ENCODE measurements around the gene DPH3.
A peak's percentile ranks its signal among the peaks of the same experiment; 100 is the strongest.

DPH3 gene

GRCh38 chr3:16290827-16291196 is 26.1 kb upstream of the DPH3 start:
- DNase-seq (ENCODE audit: low read depth) = no peak

- DNase-seq (ENCODE audit: low read depth) = peak; percentile 49
These were observed 25.5 kb upstream of the DPH3 start for GRCh38 chr3:16290007-16290826.

GRCh38 chr3:16289144-16289889 is 24.6 kb upstream of the DPH3 start:
- no peak for DNase-seq (ENCODE audit: low read depth)

DNA sequence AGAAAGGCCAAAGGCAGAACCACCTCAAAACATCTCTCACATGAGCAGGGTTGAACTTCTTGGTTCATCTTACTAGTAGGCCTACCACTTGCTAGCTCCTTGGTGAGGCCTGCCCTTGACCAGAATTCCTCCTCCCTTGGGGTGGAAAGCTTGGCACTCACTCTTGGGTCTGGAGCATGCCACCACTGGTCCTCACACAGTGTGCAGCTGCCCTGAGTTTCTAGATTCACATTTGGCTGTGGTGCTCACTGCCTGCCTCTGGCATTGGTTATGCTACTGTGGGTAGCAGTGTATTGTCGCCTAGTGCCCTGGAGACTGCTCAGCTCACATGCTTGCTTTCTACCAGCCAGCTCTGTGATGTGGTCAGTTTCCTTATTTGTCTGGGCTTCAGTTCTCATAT is 23.9 kb upstream of the DPH3 start:
- no peak for DNase-seq (ENCODE audit: low read depth)

- no peak for DNase-seq (ENCODE audit: low read depth)
These were observed 22.2 kb upstream of the DPH3 start for GRCh38 chr3:16286751-16287543.

DNA sequence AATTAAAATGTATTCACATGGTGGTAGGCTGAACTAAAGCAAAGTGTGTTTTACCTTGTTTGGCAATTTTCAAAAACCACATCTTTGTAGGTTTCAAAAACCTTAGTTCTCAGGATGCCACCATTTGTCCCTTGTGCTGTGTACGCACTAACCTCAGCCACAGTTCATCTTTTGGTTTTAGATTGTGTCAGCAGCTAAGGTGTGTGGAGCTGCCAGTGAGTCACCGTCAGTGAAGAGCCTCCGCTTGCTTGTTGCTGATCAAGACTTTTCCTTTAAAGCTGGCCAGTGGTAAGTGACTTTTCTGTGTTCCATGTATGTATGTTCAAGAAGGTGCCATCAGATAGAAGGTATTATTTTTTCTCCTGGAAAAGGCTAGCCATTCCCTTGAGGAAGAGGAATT is 21.4 kb upstream of the DPH3 start:
- peak; percentile 62 for DNase-seq (ENCODE audit: low read depth)

GRCh38 chr3:16284633-16285032 is 19.9 kb upstream of the DPH3 start:
- no peak for DNase-seq (ENCODE audit: low read depth)

- DNase-seq (ENCODE audit: low read depth) = no peak
These were observed 15.9 kb upstream of the DPH3 start for GRCh38 chr3:16280671-16281070.

DNA sequence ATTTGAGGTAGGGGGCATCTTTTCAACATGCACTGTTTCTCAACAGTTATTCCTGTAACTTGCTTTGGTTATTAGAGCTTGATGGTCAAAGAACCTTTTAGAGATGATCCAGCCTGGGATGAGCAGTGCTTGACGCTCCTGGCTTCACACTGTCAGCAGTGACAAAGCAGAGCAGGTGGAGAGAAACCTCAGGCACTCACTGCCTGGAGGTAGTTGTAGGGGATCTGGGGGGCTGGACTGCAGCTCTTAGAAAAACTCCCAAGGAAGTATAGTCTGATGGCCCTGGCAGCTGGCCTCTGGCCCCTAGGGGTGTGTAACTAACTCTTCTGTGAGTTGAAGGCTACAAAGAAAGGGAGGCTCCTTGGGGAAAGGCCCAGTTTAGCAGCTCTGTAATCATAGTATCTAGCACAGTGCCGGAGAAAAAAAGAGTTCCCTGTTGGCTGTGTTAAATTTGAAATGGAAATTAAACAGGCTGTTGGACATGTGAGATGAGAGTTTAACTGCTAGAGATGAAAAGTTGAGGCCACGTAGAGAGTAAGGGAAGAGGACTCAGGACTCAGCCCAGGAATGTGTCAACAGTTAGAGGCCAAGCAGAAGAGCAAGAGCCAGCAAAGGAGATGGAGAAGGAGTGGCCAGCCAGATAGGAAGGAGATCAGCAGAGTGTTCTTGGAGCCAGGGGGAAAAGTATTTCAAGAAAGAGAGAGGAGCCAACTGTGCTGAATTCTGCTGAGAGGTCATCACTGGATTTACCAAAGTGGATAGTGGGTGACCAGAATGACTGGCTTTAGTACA is 14.5 kb upstream of the DPH3 start:
- no peak for DNase-seq (ENCODE audit: low read depth)

DNA sequence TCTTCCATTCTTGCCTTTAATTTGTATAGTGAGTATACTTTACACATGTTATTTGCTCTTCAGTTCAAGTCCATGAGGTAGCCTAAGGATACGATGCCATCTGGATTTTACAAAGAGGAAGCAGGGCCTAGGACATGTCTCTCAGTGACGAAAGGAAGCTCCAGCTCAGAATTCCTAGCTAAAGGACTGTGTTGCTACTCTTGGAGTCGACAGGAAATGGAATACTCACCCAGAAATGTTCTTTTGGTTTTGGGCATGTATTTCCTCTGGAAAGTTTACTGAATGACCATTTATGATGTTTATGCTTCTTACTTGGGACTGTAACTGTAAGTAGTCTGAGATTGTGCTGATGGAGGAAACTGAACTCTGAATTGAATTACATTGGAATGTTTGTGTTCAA is 12.7 kb upstream of the DPH3 start:
- DNase-seq (ENCODE audit: low read depth) = no peak

DNA sequence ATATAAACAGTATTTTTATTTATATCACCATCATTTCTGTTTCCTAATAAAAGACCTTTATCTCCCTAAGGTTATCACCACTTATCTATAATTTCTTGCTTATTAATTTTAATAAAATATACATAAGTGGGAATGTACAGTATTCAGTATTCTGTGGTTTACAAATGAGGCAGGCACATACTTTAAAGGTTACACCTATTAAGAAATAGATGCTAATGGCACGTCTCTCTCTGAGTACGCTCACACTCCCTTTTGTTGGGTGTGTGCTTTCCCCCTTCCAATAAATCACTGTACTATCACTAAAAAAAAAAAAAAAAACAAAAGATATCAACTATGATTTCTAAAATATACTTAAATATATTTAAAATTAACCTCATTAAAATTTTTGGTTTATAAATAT is 9.1 kb upstream of the DPH3 start:
- DNase-seq (ENCODE audit: low read depth) = no peak

DNA sequence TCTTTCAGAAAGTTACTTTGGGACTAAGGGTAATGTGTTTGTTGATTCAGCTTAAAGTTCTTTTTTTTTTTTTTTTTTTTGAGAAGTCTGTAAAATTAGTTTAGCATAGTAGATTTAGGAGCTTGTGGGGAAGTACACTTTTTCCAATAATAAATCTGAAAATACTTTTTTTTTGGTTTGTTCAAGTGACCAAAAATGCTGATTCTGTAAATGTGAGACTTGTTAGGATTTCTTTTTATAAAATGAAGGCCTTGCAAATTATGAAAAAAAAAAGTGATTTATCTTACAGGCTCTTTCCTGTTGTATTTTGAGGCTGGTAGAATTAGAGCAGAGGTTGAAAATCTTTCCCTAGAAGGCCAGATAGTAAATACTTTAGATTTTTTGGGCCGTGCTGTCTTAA is 7.8 kb upstream of the DPH3 start:
- no peak for DNase-seq (ENCODE audit: low read depth)

- DNase-seq (ENCODE audit: low read depth) = no peak
These were observed 6.1 kb upstream of the DPH3 start for GRCh38 chr3:16270855-16271254.

- DNase-seq (ENCODE audit: low read depth) = no peak
These were observed 2.0 kb upstream of the DPH3 start for GRCh38 chr3:16266714-16267113.

- no peak for DNase-seq (ENCODE audit: low read depth)
These were observed 678 bp upstream of the DPH3 start for GRCh38 chr3:16265455-16265786.

DNA sequence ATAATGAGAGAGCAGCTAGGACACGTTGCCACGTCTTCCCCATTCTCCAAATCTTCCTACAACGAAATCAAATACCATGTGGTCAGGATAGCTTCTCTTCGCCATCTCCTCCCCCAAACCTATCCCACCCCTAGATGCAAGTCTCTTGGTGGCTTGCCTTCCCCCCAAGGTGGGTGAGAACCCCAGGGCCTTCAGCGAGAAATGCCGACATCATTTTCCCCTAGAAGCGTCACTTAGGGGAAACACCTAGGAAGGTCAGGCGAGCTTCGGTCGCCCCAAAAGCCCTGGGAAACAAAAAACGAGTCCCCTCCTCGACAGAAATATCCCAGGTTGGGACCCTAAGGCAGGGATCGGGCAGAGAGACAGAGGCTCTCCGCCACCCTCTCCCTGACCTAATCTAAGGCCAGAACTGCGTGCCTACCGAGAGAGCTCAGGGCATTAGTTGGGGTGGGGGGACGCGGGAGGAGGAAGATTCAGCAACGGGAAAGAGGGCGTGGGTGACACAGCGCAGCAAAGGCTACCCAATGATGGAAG is 502 bp downstream of the DPH3 start:
- no peak for DNase-seq (ENCODE audit: low read depth)

DNA sequence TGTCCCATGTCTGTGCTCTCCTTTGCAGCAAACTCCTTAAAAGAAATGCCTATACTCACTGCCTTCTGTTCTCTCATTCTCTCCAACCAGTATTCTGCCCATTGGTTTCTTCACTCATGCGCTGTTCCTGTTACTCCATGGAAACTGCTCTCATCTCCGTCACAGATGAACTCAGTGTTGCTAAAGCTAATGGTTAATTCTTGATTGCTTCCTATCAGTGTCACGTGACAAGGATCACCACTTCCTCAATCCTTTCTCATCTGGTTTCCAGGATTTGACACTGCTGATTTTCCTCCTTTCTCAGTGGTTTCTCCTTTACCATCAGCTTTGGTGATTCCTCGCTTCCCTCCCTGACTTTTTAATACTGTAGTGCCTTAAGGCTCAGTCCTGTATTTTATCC is 2.6 kb downstream of the DPH3 start:
- no peak for DNase-seq (ENCODE audit: low read depth)

DNA sequence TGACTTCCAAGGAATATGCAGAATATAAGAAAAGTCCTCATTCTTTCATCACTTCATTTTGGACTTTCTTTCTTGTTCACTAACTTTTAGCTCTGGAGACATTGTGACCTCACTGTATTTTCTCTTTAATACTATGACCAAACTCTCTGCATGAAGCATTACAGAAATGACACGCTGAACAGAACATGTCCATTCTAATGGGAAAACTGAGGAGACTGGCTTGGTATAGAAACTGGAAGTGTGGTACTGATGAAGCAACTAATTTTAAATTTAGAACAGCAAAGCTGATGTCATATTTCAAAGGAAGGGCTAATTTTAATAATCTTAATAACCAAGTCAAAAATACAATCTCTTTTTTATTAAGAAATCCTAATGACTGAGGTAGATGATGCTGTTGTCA is 4.7 kb downstream of the DPH3 start:
- DNase-seq (ENCODE audit: low read depth) = no peak

DNA sequence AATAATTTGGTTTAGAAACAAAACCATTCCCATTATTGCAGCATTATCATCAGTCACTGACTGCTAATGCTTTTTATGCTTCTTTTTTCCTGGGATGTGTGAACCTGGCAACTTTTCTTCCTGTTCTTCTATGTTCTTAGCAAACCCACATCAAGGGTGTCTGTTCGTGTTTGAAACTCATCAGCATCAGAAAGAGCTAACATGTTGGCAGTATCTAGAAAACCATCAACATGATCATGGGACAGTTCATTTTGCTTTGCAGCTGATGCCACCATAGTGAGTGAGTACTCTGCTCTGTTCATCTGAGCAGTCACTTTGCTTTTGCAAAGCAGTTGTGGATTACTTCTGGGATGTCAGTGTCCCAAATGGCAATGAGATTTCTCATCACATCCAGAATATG is 5.9 kb downstream of the DPH3 start:
- no peak for DNase-seq (ENCODE audit: low read depth)

DNA sequence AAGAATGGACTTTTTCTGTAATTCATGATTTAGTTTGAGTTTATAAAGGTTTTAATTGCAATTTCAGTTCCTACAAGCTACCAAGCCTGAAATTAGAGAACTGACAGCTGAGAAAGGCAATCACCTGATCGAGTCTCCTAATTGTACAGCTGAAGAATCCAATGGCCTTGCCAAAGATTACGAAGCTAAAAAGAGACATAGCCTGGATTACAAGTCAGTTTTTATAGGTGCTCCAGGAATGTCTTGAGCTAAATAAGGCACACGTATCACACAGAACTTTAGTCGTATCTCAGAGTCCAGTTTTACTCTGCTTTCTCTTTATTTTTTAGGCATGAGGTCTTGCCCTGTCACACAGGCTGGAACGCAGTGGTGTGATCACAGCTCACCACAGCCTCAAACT is 6.6 kb downstream of the DPH3 start:
- no peak for DNase-seq (ENCODE audit: low read depth)

DNA sequence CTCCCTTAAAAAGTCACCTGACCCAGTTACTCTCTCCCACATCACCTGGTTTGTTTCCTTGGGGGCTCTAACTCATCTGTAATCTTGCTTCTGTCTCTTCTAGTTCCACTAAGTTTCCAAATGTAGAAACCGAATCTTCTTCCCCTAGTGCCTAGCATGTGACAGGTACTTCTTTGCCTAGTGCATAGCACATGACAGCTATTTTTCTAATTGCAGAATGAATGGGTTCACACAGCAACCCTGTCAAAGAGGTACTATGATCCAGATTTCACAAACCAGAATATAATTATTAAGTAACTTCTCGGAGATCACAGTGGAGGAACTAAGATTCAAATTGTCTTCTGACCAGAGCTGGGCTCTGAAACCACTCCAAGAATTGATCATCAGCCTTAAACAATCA is 7.4 kb downstream of the DPH3 start:
- no peak for DNase-seq (ENCODE audit: low read depth)

GRCh38 chr3:16255726-16256125 is 9.0 kb downstream of the DPH3 start:
- no peak for DNase-seq (ENCODE audit: low read depth)
